Mononuclear cell (primary cell): ENCODE results near the gene SYNM. TPM values are rescaled to one million over a fixed set of nuclear protein-coding genes. Genes with fewer than 3 reads are reported as not detected.

Source experiments
- H3K27me3 ChIP-seq: 2 replicates; pipeline ENCODE4 v1.6.0; 2011; ENCODE audit warnings: low read length, control low read depth; ENCODE audit not compliant: insufficient read depth
- H3K4me1 ChIP-seq: 2 replicates; pipeline ENCODE4 v1.5.1; 2011; ENCODE audit warnings: mild to moderate bottlenecking, low read length, control low read depth; ENCODE audit not compliant: insufficient read depth
- H3K4me3 ChIP-seq: 2 replicates; pipeline ENCODE4 v1.5.1; 2011; ENCODE audit warnings: mild to moderate bottlenecking, low read length, moderate library complexity
- H3K9me3 ChIP-seq: 2 replicates; pipeline ENCODE4 v1.5.1; 2011; ENCODE audit warnings: low read depth, mild to moderate bottlenecking, control low read depth, low read length
- total RNA-seq: library from RNA; depleted of rRNA; stranded (reverse); fragments of >200 nt; gene quantifications from one replicate; pipeline ENCODE4 v1.2.3, GENCODE V29; 2012

SYNM gene
- total RNA-seq, 1 donor: 3.4 TPM

GRCh38 chr15:99132634-99133287 is 27.9 kb downstream of the SYNM start:
- Histone ChIP-seq H3K4me1 (no peaks in the 10 kb centered on the region), H3K27me3 (no peaks in the 10 kb centered on the region), H3K4me3 (no peak overlapping the region), H3K9me3 (no peaks in the 10 kb centered on the region)

- H3K27me3 ChIP-seq: no peaks in the 10 kb centered on the region
- no peaks in the 10 kb centered on the region for H3K4me1 ChIP-seq
- no peak overlapping the region for H3K4me3 ChIP-seq
- no peaks in the 10 kb centered on the region for H3K9me3 ChIP-seq
These were observed 29.5 kb downstream of the SYNM start for GRCh38 chr15:99134317-99134821.

GRCh38 chr15:99135194-99135593 is 30.3 kb downstream of the SYNM start:
- Histone ChIP-seq H3K4me3 (no peak overlapping the region), H3K9me3 (no peaks in the 10 kb centered on the region), H3K27me3 (no peaks in the 10 kb centered on the region), H3K4me1 (no peaks in the 10 kb centered on the region)

GRCh38 chr15:99137111-99137546 is 32.2 kb downstream of the SYNM start:
- no peaks in the 10 kb centered on the region for H3K4me1 ChIP-seq
- no peak overlapping the region for H3K4me3 ChIP-seq
- no peaks in the 10 kb centered on the region for H3K9me3 ChIP-seq
- no peaks in the 10 kb centered on the region for H3K27me3 ChIP-seq

GRCh38 chr15:99137877-99138276 is 33.0 kb downstream of the SYNM start:
- Histone ChIP-seq H3K4me1 (no peaks in the 10 kb centered on the region), H3K4me3 (no peak overlapping the region), H3K27me3 (no peaks in the 10 kb centered on the region), H3K9me3 (no peaks in the 10 kb centered on the region)

GRCh38 chr15:99138491-99138982 is 33.7 kb downstream of the SYNM start:
- no peaks in the 10 kb centered on the region for H3K4me1 ChIP-seq
- no peaks in the 10 kb centered on the region for H3K27me3 ChIP-seq
- H3K4me3 ChIP-seq: no peak overlapping the region
- H3K9me3 ChIP-seq: no peaks in the 10 kb centered on the region

GRCh38 chr15:99139276-99139675 is 34.4 kb downstream of the SYNM start:
- H3K4me1 ChIP-seq: no peaks in the 10 kb centered on the region
- no peaks in the 10 kb centered on the region for H3K27me3 ChIP-seq
- no peaks in the 10 kb centered on the region for H3K9me3 ChIP-seq
- H3K4me3 ChIP-seq: no peak overlapping the region

GRCh38 chr15:99140590-99140989 is 35.7 kb downstream of the SYNM start:
- H3K27me3 ChIP-seq: no peaks in the 10 kb centered on the region
- H3K4me3 ChIP-seq: no peak overlapping the region
- no peaks in the 10 kb centered on the region for H3K4me1 ChIP-seq
- H3K9me3 ChIP-seq: no peaks in the 10 kb centered on the region

- no peaks in the 10 kb centered on the region for H3K27me3 ChIP-seq
- no peaks in the 10 kb centered on the region for H3K9me3 ChIP-seq
- H3K4me3 ChIP-seq: no peak overlapping the region
- no peaks in the 10 kb centered on the region for H3K4me1 ChIP-seq
These were observed 37.1 kb downstream of the SYNM start for GRCh38 chr15:99141943-99142342.

GRCh38 chr15:99142562-99142961 is 37.7 kb downstream of the SYNM start:
- H3K4me3 ChIP-seq: no peak overlapping the region
- H3K4me1 ChIP-seq: no peaks in the 10 kb centered on the region
- no peaks in the 10 kb centered on the region for H3K9me3 ChIP-seq
- no peaks in the 10 kb centered on the region for H3K27me3 ChIP-seq

- Histone ChIP-seq H3K9me3 (no peaks in the 10 kb centered on the region), H3K4me1 (no peaks in the 10 kb centered on the region), H3K27me3 (no peaks in the 10 kb centered on the region), H3K4me3 (no peak overlapping the region)
These were observed 38.4 kb downstream of the SYNM start for GRCh38 chr15:99143242-99143641.

- Histone ChIP-seq H3K9me3 (no peaks in the 10 kb centered on the region), H3K4me1 (no peaks in the 10 kb centered on the region), H3K4me3 (no peak overlapping the region), H3K27me3 (no peaks in the 10 kb centered on the region)
These were observed 39.1 kb downstream of the SYNM start for GRCh38 chr15:99143655-99144610.

- H3K27me3 ChIP-seq: no peaks in the 10 kb centered on the region
- no peaks in the 10 kb centered on the region for H3K4me1 ChIP-seq
- no peak overlapping the region for H3K4me3 ChIP-seq
- H3K9me3 ChIP-seq: no peaks in the 10 kb centered on the region
These were observed 40.1 kb downstream of the SYNM start for GRCh38 chr15:99145005-99145404.

- Histone ChIP-seq H3K4me1 (no peaks in the 10 kb centered on the region), H3K4me3 (no peak overlapping the region), H3K9me3 (no peaks in the 10 kb centered on the region), H3K27me3 (no peaks in the 10 kb centered on the region)
These were observed 40.9 kb downstream of the SYNM start for GRCh38 chr15:99145778-99146177.

- Histone ChIP-seq H3K9me3 (no peaks in the 10 kb centered on the region), H3K27me3 (no peaks in the 10 kb centered on the region), H3K4me3 (no peak overlapping the region), H3K4me1 (no peaks in the 10 kb centered on the region)
These were observed 41.8 kb downstream of the SYNM start for GRCh38 chr15:99146661-99147060.
